Glutamatergic neuron (in vitro differentiated cells): ENCODE measurements around the gene EIF4E2. TPM values are rescaled to one million over a fixed set of nuclear protein-coding genes. Genes with fewer than 3 reads are reported as not detected.

Source experiments
- DNase-seq: peaks from one replicate; pipeline ENCODE4 v3.0.0; 2022
- H3K27ac Mint-ChIP-seq: one replicate; pipeline ENCODE4 v1.8.0; 2020; ENCODE audit warnings: mild to moderate bottlenecking, mixed read lengths, inconsistent platforms; ENCODE audit not compliant: unreplicated experiment
- H3K27me3 Mint-ChIP-seq: one replicate; pipeline ENCODE4 v1.8.0; 2020; ENCODE audit warnings: mild to moderate bottlenecking, moderate library complexity, mixed read lengths, inconsistent platforms; ENCODE audit not compliant: unreplicated experiment
- H3K36me3 Mint-ChIP-seq: one replicate; pipeline ENCODE4 v1.8.0; 2020; ENCODE audit warnings: mild to moderate bottlenecking, mixed read lengths, inconsistent platforms; ENCODE audit not compliant: unreplicated experiment
- H3K4me1 Mint-ChIP-seq: one replicate; pipeline ENCODE4 v1.8.0; 2020; ENCODE audit warnings: mild to moderate bottlenecking, low read depth, mixed read lengths, inconsistent platforms; ENCODE audit not compliant: unreplicated experiment
- H3K4me3 Mint-ChIP-seq: one replicate; pipeline ENCODE4 v1.8.0; 2020; ENCODE audit warnings: mild to moderate bottlenecking, mixed read lengths, inconsistent platforms; ENCODE audit not compliant: unreplicated experiment
- H3K9me3 Mint-ChIP-seq: one replicate; pipeline ENCODE4 v1.8.0; 2020; ENCODE audit warnings: mild to moderate bottlenecking, moderate library complexity, mixed read lengths, inconsistent platforms; ENCODE audit not compliant: unreplicated experiment
- long read RNA-seq: library from polyadenylated mRNA; unstranded; transcript quantifications from one replicate; pipeline ENCODE4 v2.0.0, GENCODE V29; 2020; ENCODE audit not compliant: unreplicated experiment
- total RNA-seq: library from RNA; stranded (reverse); fragmentation: NEBNext Ultra II Directional; extraction: Animal tissue kit (Norgen Biotek cat#: 25700); gene quantifications from one replicate; pipeline ENCODE4 v1.2.1, GENCODE V29; 2021; ENCODE audit not compliant: unreplicated experiment
- TF ChIP-seq, protein P1 (sequence below): fragments of 200-600 bp; sonication (generic); IDR thresholded peaks from one replicate; pipeline ENCODE4 v1.5.0; 2021; ENCODE audit not compliant: partially characterized antibody, unreplicated experiment

The EIF4E2 gene, protein sequence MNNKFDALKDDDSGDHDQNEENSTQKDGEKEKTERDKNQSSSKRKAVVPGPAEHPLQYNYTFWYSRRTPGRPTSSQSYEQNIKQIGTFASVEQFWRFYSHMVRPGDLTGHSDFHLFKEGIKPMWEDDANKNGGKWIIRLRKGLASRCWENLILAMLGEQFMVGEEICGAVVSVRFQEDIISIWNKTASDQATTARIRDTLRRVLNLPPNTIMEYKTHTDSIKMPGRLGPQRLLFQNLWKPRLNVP
- total RNA-seq = 82.9 TPM
- long read RNA-seq, transcript EIF4E2-201 (7 exons, 1,604 nt) = major isoform, 27 of 46 reads
- long read RNA-seq, transcript EIF4E2-206 (6 exons, 1,014 nt) = minor isoform, 5 of 46 reads
- long read RNA-seq, transcript EIF4E2-202 (7 exons, 3,448 nt) = minor isoform, 7 of 46 reads
- long read RNA-seq, transcript EIF4E2-207 (8 exons, 3,525 nt) = minor isoform, 5 of 46 reads
- long read RNA-seq, partial matches to known transcripts = 0 of 46 reads
- long read RNA-seq, other reads (novel, unspliced or antisense) = 1 of 46 reads

DNA sequence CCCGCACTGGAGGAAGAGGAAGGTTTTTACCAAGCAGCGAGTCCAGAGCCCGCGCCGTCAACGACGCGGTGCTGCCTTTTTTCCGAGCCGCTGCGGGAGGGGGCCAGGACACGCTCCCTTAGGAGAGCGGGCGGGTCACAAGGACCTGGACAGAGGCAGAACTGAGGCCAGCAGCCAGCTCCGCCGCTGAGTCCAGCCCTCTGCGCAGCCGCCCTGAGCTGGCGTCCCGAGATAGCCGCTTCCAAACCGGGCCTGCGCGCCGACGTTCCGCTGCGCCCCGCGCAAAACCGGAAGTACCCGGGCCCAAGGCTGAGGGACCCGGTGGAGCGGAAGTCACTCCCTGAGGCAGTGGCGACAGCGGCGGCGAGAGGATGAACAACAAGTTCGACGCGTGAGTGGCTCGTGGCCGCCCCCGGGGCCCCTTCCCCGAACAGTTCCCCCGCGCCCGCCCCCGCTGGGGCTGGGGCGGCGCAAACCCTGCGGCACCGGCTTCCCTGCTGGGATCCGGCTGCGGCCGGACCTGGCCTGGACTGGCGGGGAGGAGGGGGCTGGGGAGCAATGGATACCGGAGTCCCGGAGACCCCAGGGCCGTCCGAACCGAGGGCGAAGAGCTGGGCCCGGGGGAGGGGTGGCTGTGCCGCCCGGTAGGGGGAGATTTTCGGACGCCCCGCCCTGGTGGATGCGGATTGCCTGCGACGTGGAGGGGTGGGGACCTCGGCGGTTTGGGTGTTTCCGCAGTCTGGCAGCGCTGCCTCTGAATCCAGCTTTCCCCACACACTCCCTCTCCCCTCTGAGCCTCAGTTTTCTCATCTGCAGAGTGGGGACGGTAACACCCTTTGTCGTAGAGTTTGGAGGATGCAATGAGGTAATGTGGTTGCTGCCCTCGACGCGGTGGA lies at the start of gene EIF4E2, which contains the start of gene TIGD1:
TSS of gene EIF4E2 (plus strand) at position 336 of the 896 bp plus-strand sequence. CDS start at position 372, 36 bp downstream.
TSS of gene TIGD1 (minus strand) at position 204 of the 896 bp plus-strand sequence. CDS start 675 bp downstream, outside the sequence.
- H3K27ac Mint-ChIP-seq = peak within 1 kb of the TSS; percentile 99
- peak; percentile 96 for DNase-seq
- peaks cover 12% of the 10 kb centered on the region for H3K27me3 Mint-ChIP-seq
- H3K36me3 Mint-ChIP-seq = peaks cover 32% of the 10 kb centered on the region
- H3K4me1 Mint-ChIP-seq = peaks cover 4% of the 10 kb centered on the region
- TF ChIP-seq, protein P1, sequence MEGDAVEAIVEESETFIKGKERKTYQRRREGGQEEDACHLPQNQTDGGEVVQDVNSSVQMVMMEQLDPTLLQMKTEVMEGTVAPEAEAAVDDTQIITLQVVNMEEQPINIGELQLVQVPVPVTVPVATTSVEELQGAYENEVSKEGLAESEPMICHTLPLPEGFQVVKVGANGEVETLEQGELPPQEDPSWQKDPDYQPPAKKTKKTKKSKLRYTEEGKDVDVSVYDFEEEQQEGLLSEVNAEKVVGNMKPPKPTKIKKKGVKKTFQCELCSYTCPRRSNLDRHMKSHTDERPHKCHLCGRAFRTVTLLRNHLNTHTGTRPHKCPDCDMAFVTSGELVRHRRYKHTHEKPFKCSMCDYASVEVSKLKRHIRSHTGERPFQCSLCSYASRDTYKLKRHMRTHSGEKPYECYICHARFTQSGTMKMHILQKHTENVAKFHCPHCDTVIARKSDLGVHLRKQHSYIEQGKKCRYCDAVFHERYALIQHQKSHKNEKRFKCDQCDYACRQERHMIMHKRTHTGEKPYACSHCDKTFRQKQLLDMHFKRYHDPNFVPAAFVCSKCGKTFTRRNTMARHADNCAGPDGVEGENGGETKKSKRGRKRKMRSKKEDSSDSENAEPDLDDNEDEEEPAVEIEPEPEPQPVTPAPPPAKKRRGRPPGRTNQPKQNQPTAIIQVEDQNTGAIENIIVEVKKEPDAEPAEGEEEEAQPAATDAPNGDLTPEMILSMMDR = peak; percentile 58
- peak within 1 kb of the TSS; percentile 98 for H3K4me3 Mint-ChIP-seq
- peaks cover 21% of the 10 kb centered on the region for H3K9me3 Mint-ChIP-seq

DNA sequence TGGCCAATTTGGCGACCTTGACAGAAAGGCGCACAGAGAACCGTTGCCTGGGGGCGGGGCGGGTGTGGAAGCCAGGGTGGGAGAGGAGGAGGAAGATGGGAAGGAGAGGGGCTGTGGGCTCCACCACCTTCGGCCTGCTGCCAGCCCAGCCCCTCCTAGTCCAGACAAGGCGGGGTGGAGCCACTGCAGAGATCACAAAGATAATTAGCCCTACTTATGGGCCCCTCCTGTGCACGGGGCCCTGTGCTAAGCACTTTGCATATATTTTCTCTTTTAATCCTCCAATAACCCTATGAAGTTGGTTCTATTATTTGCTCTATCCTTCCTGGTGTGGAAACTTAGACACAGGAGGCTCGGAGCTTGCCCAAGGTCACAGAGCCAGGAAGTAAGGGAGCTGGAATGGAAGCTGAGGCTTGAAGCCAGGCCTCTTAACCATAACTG lies 49.1 kb upstream of the EIF4E2 start:
- Mint-ChIP-seq H3K36me3 (peaks cover 3% of the 10 kb centered on the region), H3K4me1 (peaks cover 13% of the 10 kb centered on the region), H3K27me3 (peaks cover 13% of the 10 kb centered on the region), H3K4me3 (no peak overlapping the region), H3K9me3 (peaks cover 7% of the 10 kb centered on the region), H3K27ac (no peak overlapping the region)
- DNase-seq = no peak
- TF ChIP-seq, protein P1 = no peak

DNA sequence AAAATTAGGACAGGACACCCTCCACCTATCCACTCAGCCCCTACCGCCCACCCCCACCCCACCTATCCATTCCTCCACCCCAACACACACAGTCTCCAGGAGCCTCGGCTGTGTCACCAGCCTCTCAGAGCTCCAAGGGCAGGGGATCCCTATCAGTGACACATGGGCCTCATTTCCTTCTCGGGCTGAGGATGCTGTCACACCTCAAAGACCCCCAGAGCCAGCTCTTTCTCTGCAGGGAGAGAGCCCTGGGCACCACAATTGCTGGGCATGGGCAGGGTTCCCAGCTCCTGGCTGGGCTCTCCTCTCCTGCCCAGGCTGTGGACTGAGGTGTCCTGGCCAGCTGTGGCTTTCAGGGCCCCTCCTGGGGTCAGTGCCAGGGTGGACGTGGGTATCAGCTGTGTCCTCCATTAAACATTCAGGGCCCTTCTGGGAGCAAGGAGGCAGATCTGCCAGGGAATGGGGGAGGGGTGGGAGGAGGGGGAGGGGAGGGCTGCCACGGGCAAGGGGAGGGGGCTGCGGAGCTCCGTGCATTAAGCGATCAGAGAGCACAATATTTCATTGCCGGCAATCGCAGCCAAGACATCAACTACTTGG lies 48.6 kb upstream of the EIF4E2 start:
- peaks cover 7% of the 10 kb centered on the region for H3K9me3 Mint-ChIP-seq
- H3K27ac Mint-ChIP-seq = no peak overlapping the region
- H3K4me1 Mint-ChIP-seq = peaks cover 13% of the 10 kb centered on the region
- peak overlapping the region; percentile 79 for H3K4me3 Mint-ChIP-seq
- TF ChIP-seq, protein P1 = no peak
- peaks cover 13% of the 10 kb centered on the region for H3K27me3 Mint-ChIP-seq
- no peak for DNase-seq
- H3K36me3 Mint-ChIP-seq = peaks cover 3% of the 10 kb centered on the region

DNA sequence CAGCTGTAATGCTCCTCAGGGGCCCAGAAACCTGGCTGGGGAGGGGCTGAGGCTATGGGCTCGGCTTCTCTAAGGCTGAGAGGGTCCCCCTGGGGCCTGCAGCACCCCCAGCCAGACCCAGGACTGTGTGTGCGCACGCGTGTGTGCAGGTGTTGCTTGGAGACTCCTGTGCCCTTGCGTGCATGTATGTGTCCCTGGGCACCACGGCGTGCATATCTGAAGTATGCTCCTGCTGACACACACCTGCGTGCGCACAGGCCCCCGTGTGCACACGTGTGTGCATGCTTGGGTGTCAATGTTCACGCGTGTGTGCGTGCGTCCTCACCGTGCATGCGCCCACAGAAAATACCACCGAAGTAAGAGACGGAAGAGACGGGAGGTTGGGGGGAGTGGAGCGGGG lies 48.0 kb upstream of the EIF4E2 start:
- Mint-ChIP-seq H3K27ac (peak overlapping the region; percentile 59), H3K9me3 (peaks cover 7% of the 10 kb centered on the region), H3K4me3 (peak overlapping the region; percentile 79), H3K36me3 (peaks cover 3% of the 10 kb centered on the region), H3K27me3 (peaks cover 15% of the 10 kb centered on the region), H3K4me1 (peaks cover 13% of the 10 kb centered on the region)
- TF ChIP-seq, protein P1 = no peak
- no peak for DNase-seq
